ENCODE data around the gene RBM39. TPM values are rescaled to one million over a fixed set of nuclear protein-coding genes. Genes with fewer than 3 reads are reported as not detected.
A peak's percentile ranks its signal among the peaks of the same experiment; 100 is the strongest.

The RBM39 gene
- total and polyA plus RNA-seq, 10 of the 15 experiments (the other 5 are each of a cell fraction or from before 2014, with no cell fraction given) = 135 to 280 (median 217) TPM

- no peaks in the 10 kb centered on the region for H3K9me3 ChIP-seq (replicated peaks; ENCODE audit: control insufficient read depth, insufficient read depth, low read length)
- ATAC-seq (no peak), FAIRE-seq (no peak), DNase-seq (ENCODE audit: low read depth, low spot score) (no peak)
- H3K27me3 ChIP-seq (replicated peaks in 1 of 2; ENCODE audit: control insufficient read depth in 2 of 2, insufficient read depth in 2 of 2, low read length in 1 of 2) = no peaks in the 10 kb centered on the region
- 0% methylated on average over 3 of the region's 3 CpGs for WGBS (ENCODE audit: insufficient coverage, insufficient replicate concordance, low lambda C conversion rate, missing lambda C conversion rate)
- ChIA-PET SMC1A (ENCODE audit: uncharacterized antibody, unreplicated experiment) (interaction anchor here (1.1 to 4.8 kb wide), 2 partner anchors 42 to 57 kb away, joined by 4 to 28 read pairs; no protein-coding TSS in a partner anchor), POLR2A (interaction anchor here (1.2 kb wide), 1 partner anchor 171 kb away, joined by 3 read pairs; no protein-coding TSS in a partner anchor), CTCF (interaction anchor here (1.2 to 5.8 kb wide), 2 partner anchors 18 to 42 kb away, joined by 4 to 31 read pairs; no protein-coding TSS in a partner anchor), RAD21 (ENCODE audit: unreplicated experiment) (interaction anchor here (0.5 to 4.5 kb wide), 3 partner anchors 44 to 384 kb away, joined by 3 to 29 read pairs (median 3); partner anchors contain the start of gene SCAND1)
- BruUV-seq (replicated peaks) = no TSS peak
- peak overlapping the region; percentile 98 for H3K4me2 ChIP-seq (ENCODE audit: control insufficient read depth, insufficient read depth)
- in situ Hi-C loops (cut with MboI) (no loop called here), intact Hi-C loops (cut with micrococcal nuclease; ENCODE audit: unreplicated experiment) (no loop called here)
- H3K9ac ChIP-seq (ENCODE audit: control insufficient read depth, insufficient read depth, low read length) = peak overlapping the region; percentile 87; the same call in 1 of the 2 replicates
- H3K4me1 ChIP-seq (ENCODE audit: control insufficient read depth, insufficient read depth, low read length) = peaks cover 10% of the 10 kb centered on the region
- no peak overlapping the region for H2AFZ ChIP-seq (ENCODE audit: control insufficient read depth, low read depth, low read length)
- H3K27ac ChIP-seq (ENCODE audit: control insufficient read depth, insufficient read depth) = no peak overlapping the region
- peaks cover 13% of the 10 kb centered on the region for H4K20me1 ChIP-seq (ENCODE audit: control insufficient read depth, insufficient read depth)
- 0 out of 4 replicates have a peak, but pooled peaks cover 0 to 3% of the 10 kb centered on the region in 2 experiments for H3K36me3 ChIP-seq (ENCODE audit: control insufficient read depth in 2 of 2, insufficient read depth in 2 of 2, low read length in 1 of 2)
- H3K4me3 ChIP-seq = peak overlapping the region; percentile 87
- H3K79me2 ChIP-seq (ENCODE audit: control insufficient read depth, insufficient read depth, low read length) = peaks cover 80% of the 10 kb centered on the region
- TF ChIP-seq NR2F1 (conservative IDR thresholded peaks at IDR 0.05) = no peak
- TF ChIP-seq, protein P1, sequence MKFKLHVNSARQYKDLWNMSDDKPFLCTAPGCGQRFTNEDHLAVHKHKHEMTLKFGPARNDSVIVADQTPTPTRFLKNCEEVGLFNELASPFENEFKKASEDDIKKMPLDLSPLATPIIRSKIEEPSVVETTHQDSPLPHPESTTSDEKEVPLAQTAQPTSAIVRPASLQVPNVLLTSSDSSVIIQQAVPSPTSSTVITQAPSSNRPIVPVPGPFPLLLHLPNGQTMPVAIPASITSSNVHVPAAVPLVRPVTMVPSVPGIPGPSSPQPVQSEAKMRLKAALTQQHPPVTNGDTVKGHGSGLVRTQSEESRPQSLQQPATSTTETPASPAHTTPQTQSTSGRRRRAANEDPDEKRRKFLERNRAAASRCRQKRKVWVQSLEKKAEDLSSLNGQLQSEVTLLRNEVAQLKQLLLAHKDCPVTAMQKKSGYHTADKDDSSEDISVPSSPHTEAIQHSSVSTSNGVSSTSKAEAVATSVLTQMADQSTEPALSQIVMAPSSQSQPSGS (IDR thresholded peaks at IDR 0.05; ENCODE audit: low read length) = no peak
- TF ChIP-seq, protein P2, sequence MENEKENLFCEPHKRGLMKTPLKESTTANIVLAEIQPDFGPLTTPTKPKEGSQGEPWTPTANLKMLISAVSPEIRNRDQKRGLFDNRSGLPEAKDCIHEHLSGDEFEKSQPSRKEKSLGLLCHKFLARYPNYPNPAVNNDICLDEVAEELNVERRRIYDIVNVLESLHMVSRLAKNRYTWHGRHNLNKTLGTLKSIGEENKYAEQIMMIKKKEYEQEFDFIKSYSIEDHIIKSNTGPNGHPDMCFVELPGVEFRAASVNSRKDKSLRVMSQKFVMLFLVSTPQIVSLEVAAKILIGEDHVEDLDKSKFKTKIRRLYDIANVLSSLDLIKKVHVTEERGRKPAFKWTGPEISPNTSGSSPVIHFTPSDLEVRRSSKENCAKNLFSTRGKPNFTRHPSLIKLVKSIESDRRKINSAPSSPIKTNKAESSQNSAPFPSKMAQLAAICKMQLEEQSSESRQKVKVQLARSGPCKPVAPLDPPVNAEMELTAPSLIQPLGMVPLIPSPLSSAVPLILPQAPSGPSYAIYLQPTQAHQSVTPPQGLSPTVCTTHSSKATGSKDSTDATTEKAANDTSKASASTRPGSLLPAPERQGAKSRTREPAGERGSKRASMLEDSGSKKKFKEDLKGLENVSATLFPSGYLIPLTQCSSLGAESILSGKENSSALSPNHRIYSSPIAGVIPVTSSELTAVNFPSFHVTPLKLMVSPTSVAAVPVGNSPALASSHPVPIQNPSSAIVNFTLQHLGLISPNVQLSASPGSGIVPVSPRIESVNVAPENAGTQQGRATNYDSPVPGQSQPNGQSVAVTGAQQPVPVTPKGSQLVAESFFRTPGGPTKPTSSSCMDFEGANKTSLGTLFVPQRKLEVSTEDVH (IDR thresholded peaks at IDR 0.05; ENCODE audit: low read depth, partially characterized antibody) = no peak
- no peak for TF ChIP-seq EGR1 (IDR thresholded peaks at IDR 0.05; ENCODE audit: borderline replicate concordance in 1 of 2, low read depth in 2 of 2, low read length in 2 of 2)
- no peak for TF ChIP-seq RAD51 (IDR thresholded peaks at IDR 0.05)
- no peak for TF ChIP-seq LARP7 (IDR thresholded peaks at IDR 0.05)
- no peak for TF ChIP-seq ESRRA (IDR thresholded peaks at IDR 0.05; ENCODE audit: low read length)
- no peak for TF ChIP-seq NFIC (IDR thresholded peaks at IDR 0.05; ENCODE audit: low read depth, low read length)
- TF ChIP-seq TARDBP (IDR thresholded peaks at IDR 0.05; ENCODE audit: borderline replicate concordance) = no peak
- TF ChIP-seq IRF4 (IDR thresholded peaks at IDR 0.05; ENCODE audit: low read depth, low read length) = no peak
- no peak for TF ChIP-seq RAD21 (IDR thresholded peaks at IDR 0.05; ENCODE audit: insufficient read depth, low read depth, low read length)
- TF ChIP-seq, protein P3, sequence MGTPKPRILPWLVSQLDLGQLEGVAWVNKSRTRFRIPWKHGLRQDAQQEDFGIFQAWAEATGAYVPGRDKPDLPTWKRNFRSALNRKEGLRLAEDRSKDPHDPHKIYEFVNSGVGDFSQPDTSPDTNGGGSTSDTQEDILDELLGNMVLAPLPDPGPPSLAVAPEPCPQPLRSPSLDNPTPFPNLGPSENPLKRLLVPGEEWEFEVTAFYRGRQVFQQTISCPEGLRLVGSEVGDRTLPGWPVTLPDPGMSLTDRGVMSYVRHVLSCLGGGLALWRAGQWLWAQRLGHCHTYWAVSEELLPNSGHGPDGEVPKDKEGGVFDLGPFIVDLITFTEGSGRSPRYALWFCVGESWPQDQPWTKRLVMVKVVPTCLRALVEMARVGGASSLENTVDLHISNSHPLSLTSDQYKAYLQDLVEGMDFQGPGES (IDR thresholded peaks at IDR 0.05) = no peak
- TF ChIP-seq, protein P4, sequence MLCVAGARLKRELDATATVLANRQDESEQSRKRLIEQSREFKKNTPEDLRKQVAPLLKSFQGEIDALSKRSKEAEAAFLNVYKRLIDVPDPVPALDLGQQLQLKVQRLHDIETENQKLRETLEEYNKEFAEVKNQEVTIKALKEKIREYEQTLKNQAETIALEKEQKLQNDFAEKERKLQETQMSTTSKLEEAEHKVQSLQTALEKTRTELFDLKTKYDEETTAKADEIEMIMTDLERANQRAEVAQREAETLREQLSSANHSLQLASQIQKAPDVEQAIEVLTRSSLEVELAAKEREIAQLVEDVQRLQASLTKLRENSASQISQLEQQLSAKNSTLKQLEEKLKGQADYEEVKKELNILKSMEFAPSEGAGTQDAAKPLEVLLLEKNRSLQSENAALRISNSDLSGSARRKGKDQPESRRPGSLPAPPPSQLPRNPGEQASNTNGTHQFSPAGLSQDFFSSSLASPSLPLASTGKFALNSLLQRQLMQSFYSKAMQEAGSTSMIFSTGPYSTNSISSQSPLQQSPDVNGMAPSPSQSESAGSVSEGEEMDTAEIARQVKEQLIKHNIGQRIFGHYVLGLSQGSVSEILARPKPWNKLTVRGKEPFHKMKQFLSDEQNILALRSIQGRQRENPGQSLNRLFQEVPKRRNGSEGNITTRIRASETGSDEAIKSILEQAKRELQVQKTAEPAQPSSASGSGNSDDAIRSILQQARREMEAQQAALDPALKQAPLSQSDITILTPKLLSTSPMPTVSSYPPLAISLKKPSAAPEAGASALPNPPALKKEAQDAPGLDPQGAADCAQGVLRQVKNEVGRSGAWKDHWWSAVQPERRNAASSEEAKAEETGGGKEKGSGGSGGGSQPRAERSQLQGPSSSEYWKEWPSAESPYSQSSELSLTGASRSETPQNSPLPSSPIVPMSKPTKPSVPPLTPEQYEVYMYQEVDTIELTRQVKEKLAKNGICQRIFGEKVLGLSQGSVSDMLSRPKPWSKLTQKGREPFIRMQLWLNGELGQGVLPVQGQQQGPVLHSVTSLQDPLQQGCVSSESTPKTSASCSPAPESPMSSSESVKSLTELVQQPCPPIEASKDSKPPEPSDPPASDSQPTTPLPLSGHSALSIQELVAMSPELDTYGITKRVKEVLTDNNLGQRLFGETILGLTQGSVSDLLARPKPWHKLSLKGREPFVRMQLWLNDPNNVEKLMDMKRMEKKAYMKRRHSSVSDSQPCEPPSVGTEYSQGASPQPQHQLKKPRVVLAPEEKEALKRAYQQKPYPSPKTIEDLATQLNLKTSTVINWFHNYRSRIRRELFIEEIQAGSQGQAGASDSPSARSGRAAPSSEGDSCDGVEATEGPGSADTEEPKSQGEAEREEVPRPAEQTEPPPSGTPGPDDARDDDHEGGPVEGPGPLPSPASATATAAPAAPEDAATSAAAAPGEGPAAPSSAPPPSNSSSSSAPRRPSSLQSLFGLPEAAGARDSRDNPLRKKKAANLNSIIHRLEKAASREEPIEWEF (IDR thresholded peaks at IDR 0.05; ENCODE audit: insufficient replicate concordance, low read depth, low read length) = no peak
- no peak for TF ChIP-seq NBN (IDR thresholded peaks at IDR 0.05)
These were observed 80.2 kb downstream of the RBM39 start for GRCh38 chr20:35661908-35662307.

Data from GM12878 (cell line).